NB4 (cell line): ENCODE results near the gene INO80B.

ENCODE experiments used
- CTCF ChIP-seq: IDR thresholded peaks from one replicate; pipeline ENCODE4 v1.5.1; 2012; ENCODE audit warnings: low read depth, low read length
- MAX ChIP-seq: IDR thresholded peaks from 2 replicates; pipeline ENCODE4 v1.6.1; 2011; ENCODE audit warnings: low read depth, low read length
- MYC ChIP-seq: IDR thresholded peaks from 2 replicates; pipeline ENCODE4 v1.6.1; 2011; ENCODE audit warnings: low read depth, low read length
- POLR2A ChIP-seq: IDR thresholded peaks from 2 replicates; pipeline ENCODE4 v1.6.1; 2011; ENCODE audit warnings: mild to moderate bottlenecking; ENCODE audit not compliant: insufficient read length; ENCODE audit errors: extremely low read depth

- no peak for TF ChIP-seq CTCF
- TF ChIP-seq POLR2A, result no peak
- no peak for TF ChIP-seq MYC
- no peak for TF ChIP-seq MAX
These were observed 39.0 kb upstream of the INO80B start for GRCh38 chr2:74415762-74416395.
